Stimulated activated CD4-positive, alpha-beta T cell treated with anti-CD3 and anti-CD28 coated beads, Interleukin-4, amount 100 ng/mL, for 4 hours (primary cell): Measurements from ENCODE around the gene RASD1.

Source experiments
- DNase-seq, 2 experiments: peaks; one replicate each; pipeline ENCODE4 v3.0.0-alpha.2; 2020

RASD1 gene

GRCh38 chr17:17526369-17526768, 30.2 kb upstream of the RASD1 start:
- no peak for DNase-seq

- no peak for DNase-seq
These were observed 29.8 kb upstream of the RASD1 start for GRCh38 chr17:17525956-17526355.

DNA sequence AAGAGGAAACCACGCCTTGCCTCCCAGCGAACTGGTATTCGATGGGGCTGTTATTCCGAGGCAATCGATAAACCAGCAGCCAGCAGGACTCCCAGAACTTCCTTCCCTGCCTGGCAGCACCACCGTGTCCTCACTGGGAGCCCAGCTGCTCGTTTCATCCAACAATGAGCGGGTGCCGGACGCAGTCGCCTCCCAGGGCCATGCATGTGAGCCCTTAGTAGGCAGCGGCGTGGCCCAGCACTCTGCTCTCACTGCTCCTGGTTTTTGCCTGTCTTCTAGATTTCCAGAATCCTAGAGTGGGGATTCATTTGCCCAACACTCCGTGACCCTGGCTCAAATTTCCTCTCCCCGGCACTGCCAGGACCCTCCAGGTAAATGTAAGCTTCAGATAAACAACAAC, 29.1 kb upstream of the RASD1 start:
- no peak for DNase-seq

DNA sequence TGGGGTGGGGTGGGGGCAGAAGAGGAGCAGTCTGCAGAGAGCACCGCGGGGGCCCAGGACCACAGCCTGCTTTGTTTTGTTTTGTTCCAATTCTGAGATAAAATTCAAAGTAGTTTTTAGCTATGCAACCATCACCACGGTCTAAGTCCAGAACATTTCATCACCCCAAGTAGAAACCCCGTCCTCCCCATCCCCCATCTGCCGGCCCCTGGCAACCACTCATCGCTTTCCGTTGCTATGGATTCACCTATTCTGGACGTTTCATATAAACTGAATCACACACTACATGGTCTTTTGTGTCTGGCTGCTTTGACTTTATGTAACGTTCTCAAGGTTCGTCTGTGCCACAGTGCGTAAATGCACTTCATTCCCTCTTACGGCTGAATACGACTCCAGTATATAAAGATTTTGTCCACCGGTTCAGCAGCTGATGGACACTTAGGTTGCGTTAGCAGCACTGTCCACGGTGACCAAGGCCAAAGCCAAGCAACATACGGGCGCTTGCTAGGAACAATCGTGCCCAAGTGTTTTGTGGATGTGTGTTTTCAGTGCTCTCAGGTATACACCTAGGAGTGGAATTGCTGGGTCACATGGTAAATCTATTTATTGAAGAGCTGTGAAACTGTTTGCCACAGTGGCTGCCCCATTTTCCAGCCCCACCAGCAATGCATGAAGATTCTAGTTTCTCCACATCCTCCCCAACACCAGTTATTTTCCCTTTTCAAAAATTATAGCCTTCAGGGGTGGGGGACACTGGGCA, 27.7 kb upstream of the RASD1 start:
- DNase-seq: no peak

DNA sequence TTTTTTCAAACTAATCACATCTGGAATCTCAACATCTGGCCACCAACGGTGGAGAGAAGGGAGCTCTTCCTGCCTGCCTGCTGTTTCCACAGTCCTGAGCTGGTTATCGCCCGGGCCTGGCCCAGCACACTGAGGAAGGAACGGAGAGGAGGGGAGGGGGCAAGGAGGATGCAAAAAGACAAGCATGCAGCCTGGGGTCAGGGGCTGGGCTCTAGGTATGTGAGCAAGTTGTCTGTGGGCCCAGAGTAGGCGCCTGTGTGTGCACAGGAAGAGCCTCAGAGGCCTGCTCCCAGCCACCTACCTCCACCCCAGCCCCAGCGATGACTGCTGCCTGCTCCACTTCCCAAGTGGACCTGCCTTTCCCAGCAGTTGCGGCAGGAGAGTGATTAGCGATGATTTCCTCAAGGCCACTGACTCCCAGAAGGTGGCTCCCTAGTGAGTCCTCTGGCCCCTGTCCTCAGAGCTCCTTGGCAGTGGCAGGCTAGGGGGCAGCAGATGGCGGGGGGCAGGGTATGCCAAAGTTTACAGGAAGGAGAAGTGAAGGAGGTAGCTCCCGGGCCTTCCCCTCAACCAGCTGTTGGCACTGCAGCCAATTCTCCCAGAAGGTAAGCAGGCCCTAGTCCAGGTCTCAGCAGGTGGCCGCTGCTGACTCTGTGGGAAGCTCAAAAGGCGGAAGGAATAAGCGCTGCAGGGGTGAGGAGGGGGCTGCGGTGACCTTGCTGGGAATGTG, 27.0 kb upstream of the RASD1 start:
- DNase-seq: no peak

DNA sequence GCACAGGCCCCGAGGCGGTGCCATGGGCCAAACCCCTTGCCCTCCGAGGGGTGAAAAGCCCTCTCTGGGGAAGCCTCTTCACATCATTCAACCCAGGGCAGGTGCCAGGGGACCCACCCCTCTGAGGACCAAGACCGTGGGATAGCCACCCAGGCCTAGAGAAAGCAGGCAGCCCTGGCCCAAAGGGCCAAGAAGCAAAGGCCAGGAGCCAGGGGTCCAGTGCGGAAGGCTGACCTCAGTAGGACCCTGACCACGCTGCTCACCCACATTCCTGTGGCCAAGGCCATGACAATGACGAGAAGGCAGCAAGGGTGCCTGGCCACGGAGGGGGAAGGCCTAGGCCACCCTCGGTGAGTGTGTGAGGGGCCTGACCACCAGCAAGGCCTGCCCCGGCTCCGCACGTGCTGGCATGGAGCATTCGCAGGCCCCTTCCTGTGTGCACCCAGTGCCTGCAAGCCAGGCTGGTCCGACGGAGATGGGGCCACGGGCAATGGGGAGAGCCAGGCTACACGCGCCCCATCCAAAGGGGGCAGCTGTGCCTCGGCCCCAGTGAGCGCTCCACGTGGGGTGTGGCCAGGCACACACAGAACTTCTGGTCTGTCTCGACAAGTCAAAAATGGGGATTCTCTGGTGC, 24.5 kb upstream of the RASD1 start:
- no peak for DNase-seq

DNA sequence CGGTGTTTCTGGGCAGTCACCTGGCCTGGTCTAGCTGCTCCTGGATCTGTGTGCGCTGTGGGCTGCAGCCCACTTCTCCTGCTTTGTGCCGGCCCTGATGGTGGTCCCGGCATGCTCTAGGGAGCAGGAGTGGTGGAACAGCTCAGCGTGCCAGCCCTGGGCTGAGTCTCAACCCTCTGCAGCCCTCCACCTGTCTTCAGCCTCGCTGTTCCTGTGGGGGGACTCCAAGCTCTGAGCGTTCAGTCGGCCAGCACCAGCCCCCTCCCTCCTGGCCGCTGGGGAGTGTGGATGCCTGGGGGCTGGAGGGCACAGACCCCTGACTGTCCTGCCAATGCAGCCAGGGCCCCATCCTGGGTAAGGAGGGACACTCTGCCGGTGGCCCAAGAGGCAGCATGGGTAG, 23.7 kb upstream of the RASD1 start:
- no peak for DNase-seq

DNA sequence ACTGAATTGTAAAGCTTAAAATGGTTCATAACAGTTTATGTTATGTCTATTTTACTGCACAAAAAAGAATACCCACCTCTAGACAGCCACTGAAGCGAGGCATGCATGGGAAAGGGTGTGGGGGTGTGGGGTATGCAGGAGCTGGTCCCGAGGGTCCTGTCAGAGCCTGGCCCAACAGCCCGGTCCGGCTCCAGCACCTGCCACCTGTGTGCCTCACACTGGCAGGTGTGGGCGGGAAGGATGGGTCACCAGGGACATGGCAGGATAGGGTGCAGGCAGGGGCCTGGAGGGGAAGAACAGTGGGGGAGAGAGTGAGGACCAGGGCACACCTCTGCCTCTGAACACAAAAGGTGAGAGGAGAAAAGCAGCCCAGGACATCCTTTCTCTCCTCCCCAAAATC, 22.8 kb upstream of the RASD1 start:
- no peak for DNase-seq

- no peak for DNase-seq
These were observed 21.8 kb upstream of the RASD1 start for GRCh38 chr17:17518014-17518413.

GRCh38 chr17:17516941-17517720, 20.9 kb upstream of the RASD1 start:
- no peak for DNase-seq

DNA sequence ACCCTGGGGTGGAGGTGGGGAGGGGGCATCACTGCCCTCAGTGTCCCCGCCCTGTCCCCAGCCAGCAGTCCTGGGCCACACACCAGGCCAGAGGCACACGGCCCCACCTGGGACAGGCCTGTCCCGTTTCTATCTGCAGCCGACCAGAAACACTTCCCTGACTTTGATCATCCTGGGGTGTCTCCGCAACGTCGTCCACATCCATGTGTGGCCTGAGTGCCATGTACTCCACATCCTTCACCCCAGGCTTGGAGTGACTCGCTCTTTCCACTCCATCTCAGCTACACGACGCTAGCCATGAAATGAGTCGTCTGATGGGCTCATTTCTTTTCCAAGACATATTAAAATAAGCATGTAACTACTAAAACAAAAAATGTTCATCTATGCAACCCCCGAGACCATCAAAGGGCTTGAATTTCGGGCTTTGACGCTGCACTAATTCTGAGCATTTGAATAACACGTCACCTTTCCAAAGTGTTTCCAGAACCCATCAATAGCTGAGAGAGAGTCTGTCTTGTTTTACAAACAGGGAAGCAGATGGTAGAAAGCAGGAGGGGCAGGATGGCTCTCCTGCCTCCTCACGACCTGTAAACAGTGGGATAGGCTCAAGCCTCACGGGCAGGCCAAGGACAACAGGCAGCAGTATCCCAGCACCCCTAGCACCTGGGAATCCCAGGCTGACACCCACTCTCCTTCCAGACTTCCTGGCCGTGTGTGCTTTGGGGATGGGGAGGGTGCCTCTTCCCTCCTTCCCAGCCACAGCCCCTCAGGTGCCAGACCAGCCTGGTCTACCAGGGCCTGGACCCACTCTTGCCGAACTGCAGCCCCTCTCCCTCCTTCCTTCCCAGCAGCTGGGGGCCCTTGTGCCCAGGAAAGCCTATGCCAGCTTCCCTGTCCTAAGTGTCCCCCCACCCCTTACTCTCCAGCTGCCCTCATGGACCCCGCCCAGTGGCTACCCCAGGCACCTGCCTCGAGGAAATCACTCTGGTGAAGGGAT, 20.0 kb upstream of the RASD1 start:
- no peak for DNase-seq

DNA sequence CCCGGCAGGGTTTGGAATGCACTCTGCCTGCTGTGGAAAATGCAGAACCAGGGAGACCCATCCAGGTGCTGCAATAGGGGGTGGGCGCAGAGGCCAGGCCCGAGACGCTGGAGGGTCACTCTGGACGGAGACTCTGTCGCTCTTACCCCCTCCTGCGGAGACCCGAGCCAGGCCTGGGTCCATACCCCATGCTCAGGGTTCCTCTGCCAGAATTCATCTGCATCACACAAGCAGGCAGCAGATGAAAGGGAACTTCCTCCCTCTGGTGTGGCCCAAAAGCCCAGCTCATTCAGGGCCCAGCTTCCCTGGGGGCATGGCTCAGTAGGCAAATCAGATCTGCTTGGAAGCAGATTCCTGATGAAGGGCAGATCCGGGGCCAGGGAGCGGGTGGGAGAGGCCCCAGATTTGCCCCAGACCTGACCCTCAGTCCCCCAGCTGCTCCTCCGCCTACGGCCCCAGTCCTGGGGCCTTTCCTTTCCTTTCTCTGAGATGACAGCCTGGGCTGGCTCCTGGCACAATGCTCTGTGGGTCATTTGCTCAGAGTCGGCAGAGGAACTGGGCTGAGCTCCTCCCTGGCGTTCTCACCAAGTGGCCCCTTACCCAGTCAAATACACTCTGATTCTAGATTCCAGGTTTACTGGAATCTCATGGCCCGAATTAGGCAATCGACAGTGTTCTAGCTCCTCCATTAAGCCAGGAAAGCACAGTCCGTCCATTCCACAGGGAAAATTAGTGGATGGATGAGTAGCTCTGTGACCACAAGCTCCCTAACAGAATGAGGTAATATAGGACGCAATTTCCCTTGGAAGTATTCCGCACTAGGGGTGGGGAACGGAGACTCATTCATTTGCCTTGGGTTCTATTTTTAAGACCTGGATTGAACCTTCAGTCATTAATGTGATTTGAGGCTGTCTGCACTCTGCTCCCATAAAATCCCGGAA, 19.1 kb upstream of the RASD1 start:
- DNase-seq: no peak

DNA sequence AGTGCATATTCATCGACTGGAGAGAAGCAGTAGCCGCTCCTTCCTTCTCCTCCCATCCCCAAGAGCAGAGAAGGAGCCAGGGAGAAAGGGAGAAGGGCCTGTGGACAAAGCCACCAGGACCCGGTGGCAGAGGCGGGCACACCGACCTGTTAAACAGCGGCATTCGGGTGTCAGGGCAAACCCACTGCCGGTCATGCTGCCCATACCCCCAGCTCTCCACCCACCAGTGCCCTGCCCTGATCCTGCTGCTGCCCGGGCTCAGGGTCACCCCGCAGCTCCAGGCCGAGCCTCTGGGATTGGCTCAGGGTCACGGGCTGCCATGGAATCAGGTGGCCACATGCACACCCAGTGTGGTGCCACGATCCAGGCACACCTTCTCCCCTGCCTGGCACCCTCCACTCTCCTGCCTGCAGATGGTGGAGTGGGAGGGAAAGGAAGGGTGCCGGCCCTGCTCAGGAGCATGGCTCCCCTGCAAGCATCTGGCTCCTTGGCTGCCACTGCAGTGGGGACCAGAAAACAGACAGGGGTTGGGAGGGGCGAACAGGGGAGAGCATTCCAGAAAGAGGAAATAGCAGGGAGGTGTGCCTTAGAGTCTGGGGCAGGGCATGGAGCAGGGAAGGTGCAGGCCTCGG, 18.3 kb upstream of the RASD1 start:
- no peak for DNase-seq

DNA sequence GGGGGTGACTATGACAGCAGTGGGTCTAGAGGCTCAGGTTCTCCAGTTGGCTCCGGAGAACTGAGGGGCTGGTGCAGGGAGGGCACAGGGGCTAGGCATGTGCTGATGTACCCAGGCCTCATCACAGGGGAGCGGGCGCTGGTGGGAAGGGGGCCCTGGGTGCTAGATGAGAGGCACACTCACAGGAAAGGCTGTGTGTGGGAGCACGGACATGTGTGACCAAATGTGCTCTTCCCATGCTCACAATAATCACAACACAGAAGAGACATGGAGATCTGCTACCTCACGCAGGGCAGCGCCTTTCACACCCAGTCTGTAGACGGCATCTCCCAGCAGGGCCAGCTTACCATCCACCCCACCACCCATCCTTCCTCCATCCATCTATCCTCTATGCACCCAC, 17.4 kb upstream of the RASD1 start:
- no peak for DNase-seq

DNA sequence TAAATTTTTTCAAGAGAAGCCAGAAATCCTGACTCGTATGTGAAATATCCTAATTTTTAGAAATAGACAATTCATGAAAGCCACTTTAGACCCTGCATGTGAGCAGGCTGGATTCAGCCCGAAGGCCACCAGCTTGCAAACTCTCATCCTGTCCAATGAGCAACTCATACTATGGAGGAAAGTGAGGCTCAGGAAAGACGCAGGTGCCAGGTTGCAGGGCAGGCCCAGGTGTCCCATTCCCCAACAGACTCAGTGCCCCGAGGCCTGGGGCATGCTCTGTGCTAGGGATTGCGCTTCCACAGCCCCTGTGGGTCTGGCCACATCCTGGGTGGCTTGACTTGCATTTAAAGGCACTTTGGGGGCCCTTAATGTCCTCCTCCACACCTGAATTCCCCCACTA, 16.7 kb upstream of the RASD1 start:
- no peak for DNase-seq

GRCh38 chr17:17511881-17512858, 16.0 kb upstream of the RASD1 start:
- no peak for DNase-seq

GRCh38 chr17:17511293-17511741, 15.1 kb upstream of the RASD1 start:
- no peak for DNase-seq

DNA sequence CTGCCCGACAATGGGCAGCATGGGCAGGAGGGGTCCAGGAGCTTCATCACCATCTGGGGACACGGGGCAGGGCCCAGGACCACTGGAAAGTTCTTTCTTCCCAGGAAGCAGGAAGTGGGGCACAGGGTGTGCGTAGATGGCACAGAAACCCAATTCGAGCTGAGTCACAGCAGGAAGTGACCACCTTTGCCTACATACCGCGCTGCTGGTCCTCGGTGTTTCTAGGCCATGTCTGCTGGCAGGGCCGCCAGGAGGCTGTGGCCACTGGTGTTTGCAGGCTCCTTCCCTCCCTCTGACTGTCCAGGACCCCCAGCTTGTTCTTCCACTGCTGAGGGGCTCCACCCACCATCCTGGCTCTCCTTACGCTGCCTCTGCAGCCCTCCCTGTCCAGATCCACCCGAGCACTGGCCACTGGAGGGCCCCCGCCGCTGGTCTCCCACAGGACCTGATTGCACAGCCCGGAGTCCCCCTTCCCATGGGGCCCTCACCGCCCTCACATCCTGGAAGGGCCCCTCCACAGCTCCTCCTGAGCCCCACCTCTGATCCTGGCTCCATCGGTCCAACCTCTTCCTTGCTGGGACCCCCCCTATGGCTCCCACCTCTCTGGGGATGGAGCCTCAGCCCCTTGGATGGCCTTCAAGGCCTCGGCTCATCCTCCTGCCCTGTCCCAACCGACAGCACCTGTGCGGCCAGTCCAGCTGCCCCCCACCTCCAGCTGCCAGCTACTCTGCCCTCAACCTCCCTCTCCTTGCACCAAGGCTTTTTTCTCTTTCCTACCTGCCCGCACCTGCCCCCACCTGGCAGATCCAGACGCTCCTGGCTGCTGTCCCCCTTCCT, 14.5 kb upstream of the RASD1 start:
- DNase-seq: no peak
